ENCODE data around the gene GPR141. TPM values are rescaled to one million over a fixed set of nuclear protein-coding genes. Genes with fewer than 3 reads are reported as not detected.

GPR141 gene
- polyA plus RNA-seq, 1 of the 3 experiments (the other 2 are of a cell fraction), result not detected

GRCh38 chr7:37659971-37660565, 23.5 kb upstream of the GPR141 start:
- no peak overlapping the region for H3K27ac ChIP-seq (ENCODE audit: low read depth in 2 of 2, low read length in 1 of 2)
- no peaks in the 10 kb centered on the region for H3K9me2 ChIP-seq
- H3K27me3 ChIP-seq (ENCODE audit: insufficient read depth), result no peaks in the 10 kb centered on the region
- no peaks in the 10 kb centered on the region for H3K79me2 ChIP-seq (ENCODE audit: insufficient read depth)
- H3K36me3 ChIP-seq (replicated peaks in 1 of 2; ENCODE audit: control insufficient read depth in 1 of 2, insufficient read depth in 2 of 2, low read length in 1 of 2), result no peaks in the 10 kb centered on the region
- H3F3A ChIP-seq (replicated peaks; ENCODE audit: insufficient read depth), result no peaks in the 10 kb centered on the region
- WGBS (ENCODE audit: low lambda C conversion rate), result 15% methylated on average over 2 of the region's 2 CpGs
- no peak overlapping the region for H3K4me3 ChIP-seq (ENCODE audit: low read depth in 2 of 2, low read length in 1 of 2)
- no peaks in the 10 kb centered on the region for H3K4me1 ChIP-seq (ENCODE audit: control insufficient read depth in 1 of 2, insufficient read depth in 2 of 2, low read depth in 1 of 2, low read length in 1 of 2)
- H3K4me2 ChIP-seq, result no peak overlapping the region
- CTCF ChIA-PET, result no interaction called here
- no peak for DNase-seq
- no peak for TF ChIP-seq IRF3 (IDR thresholded peaks at IDR 0.05; ENCODE audit: low read depth, low read length)
- no peak for TF ChIP-seq MEF2A (IDR thresholded peaks at IDR 0.05; ENCODE audit: borderline replicate concordance, low read depth)
- no peak for TF ChIP-seq RFX5 (IDR thresholded peaks at IDR 0.05; ENCODE audit: low read length)
- no peak for TF ChIP-seq REST (IDR thresholded peaks at IDR 0.05; ENCODE audit: low read depth, low read length)
- no peak for TF ChIP-seq FOXJ3 (CRISPR knock-in tag; IDR thresholded peaks at IDR 0.05)
- TF ChIP-seq FOSL2 (IDR thresholded peaks at IDR 0.05; ENCODE audit: borderline replicate concordance, low read depth), result no peak
- TF ChIP-seq POLR2AphosphoS5 (IDR thresholded peaks at IDR 0.05; ENCODE audit: low read depth, low read length), result no peak
- TF ChIP-seq GATA2 (CRISPR knock-in tag; IDR thresholded peaks at IDR 0.05), result no peak
- TF ChIP-seq EZH2phosphoT487 (IDR thresholded peaks at IDR 0.05; ENCODE audit: borderline replicate concordance, low read depth), result no peak
- TF ChIP-seq, protein P1, sequence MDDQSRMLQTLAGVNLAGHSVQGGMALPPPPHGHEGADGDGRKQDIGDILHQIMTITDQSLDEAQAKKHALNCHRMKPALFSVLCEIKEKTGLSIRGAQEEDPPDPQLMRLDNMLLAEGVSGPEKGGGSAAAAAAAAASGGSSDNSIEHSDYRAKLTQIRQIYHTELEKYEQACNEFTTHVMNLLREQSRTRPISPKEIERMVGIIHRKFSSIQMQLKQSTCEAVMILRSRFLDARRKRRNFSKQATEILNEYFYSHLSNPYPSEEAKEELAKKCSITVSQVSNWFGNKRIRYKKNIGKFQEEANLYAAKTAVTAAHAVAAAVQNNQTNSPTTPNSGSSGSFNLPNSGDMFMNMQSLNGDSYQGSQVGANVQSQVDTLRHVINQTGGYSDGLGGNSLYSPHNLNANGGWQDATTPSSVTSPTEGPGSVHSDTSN (IDR thresholded peaks at IDR 0.05), result no peak
- no peak for TF ChIP-seq RCOR1 (IDR thresholded peaks at IDR 0.05; ENCODE audit: low read length)
- no peak for TF ChIP-seq EP300 (IDR thresholded peaks at IDR 0.05; ENCODE audit: borderline replicate concordance in 1 of 2, low read depth in 1 of 2, low read length in 1 of 2)
- TF ChIP-seq TEAD4 (IDR thresholded peaks at IDR 0.05; ENCODE audit: borderline replicate concordance, insufficient read depth), result no peak
- TF ChIP-seq USF1 (IDR thresholded peaks at IDR 0.05; ENCODE audit: borderline replicate concordance, low read depth), result no peak
- no peak for TF ChIP-seq JUND (IDR thresholded peaks at IDR 0.05)
- H4K20me1 ChIP-seq (ENCODE audit: insufficient read depth), result no peaks in the 10 kb centered on the region
- no peak overlapping the region for H3K9ac ChIP-seq
- POLR2A ChIA-PET, result no interaction called here
- H3K9me3 ChIP-seq, result no peaks in the 10 kb centered on the region
- H2AFZ ChIP-seq (ENCODE audit: low read depth), result no peak overlapping the region
